Naive thymus-derived CD8-positive, alpha-beta T cell (primary cell): Measurements from ENCODE around the gene SFMBT1. TPM values are rescaled to one million over a fixed set of nuclear protein-coding genes. Genes with fewer than 3 reads are reported as not detected.

Experiments
- ATAC-seq, 2 donors: fragments of 150-1000 bp; cut with Tn5 transposase in 1 of 2; sonication (Bioruptor Pico), chemical (Tn5 transposase) in 1 of 2; 1 replicate in 1 of 2; 2 replicates in 1 of 2; pipeline ENCODE4 v1.10.0; 2021; ENCODE audit warnings: mild to moderate bottlenecking in 2 of 2, moderate library complexity in 2 of 2
- POLR2A ChIA-PET: fragments of 350-600 bp; sonication (Branson Sonifier 250); formaldehyde crosslinking; loops from one replicate; lab custom pipeline; 2021; ENCODE audit warnings: antibody characterized with exemption; lab: Charles Lee
- DNase-seq, 10 donors: peaks; one replicate each; pipeline versions ENCODE4 v3.0.0 to v3.0.0-alpha.2; 2020 to 2022
- H3K27ac Mint-ChIP-seq, 10 donors: one replicate each; pipeline ENCODE4 v1.8.0; 2020 to 2022; ENCODE audit warnings: mild to moderate bottlenecking in 10 of 10, mixed read lengths in 10 of 10, moderate library complexity in 4 of 10, inconsistent platforms in 1 of 10
- H3K27me3 Mint-ChIP-seq, 5 donors: one replicate each; pipeline ENCODE4 v1.8.0; 2021 to 2022; ENCODE audit warnings: mixed read lengths in 5 of 5
- H3K36me3 Mint-ChIP-seq, 3 donors: one replicate each; pipeline ENCODE4 v1.8.0; 2020 to 2022; ENCODE audit warnings: mixed read lengths in 3 of 3, mild to moderate bottlenecking in 2 of 3, inconsistent platforms in 1 of 3
- H3K4me1 Mint-ChIP-seq, 4 donors: one replicate each; pipeline ENCODE4 v1.8.0; 2021 to 2022; ENCODE audit warnings: mixed read lengths in 4 of 4
- H3K4me3 Mint-ChIP-seq, 10 donors: one replicate each; pipeline ENCODE4 v1.8.0; 2020 to 2022; ENCODE audit warnings: mild to moderate bottlenecking in 10 of 10, mixed read lengths in 10 of 10, moderate library complexity in 6 of 10, inconsistent platforms in 1 of 10
- H3K9me3 Mint-ChIP-seq, 9 donors: one replicate each; pipeline ENCODE4 v1.8.0; 2020 to 2022; ENCODE audit warnings: mixed read lengths in 9 of 9, mild to moderate bottlenecking in 3 of 9, inconsistent platforms in 1 of 9, moderate library complexity in 1 of 9
- polyA plus RNA-seq, 3 donors: library from polyadenylated mRNA; unstranded; fragments of 300-500 nt; fragmentation: Illumina TruSeq; gene quantifications; one replicate each; pipeline ENCODE4 v1.2.3, GENCODE V29; 2021
- total RNA-seq, 8 experiments: library from RNA in 2 of 8; stranded (reverse) in 2 of 8; gene quantifications; one replicate each; pipeline ENCODE4 v1.2.3 and lab custom pipeline; 2021 to 2026

The SFMBT1 gene
- total and polyA plus RNA-seq, 5 experiments from 2014 or later = 13.4 to 35.5 (median 29.7) TPM

DNA sequence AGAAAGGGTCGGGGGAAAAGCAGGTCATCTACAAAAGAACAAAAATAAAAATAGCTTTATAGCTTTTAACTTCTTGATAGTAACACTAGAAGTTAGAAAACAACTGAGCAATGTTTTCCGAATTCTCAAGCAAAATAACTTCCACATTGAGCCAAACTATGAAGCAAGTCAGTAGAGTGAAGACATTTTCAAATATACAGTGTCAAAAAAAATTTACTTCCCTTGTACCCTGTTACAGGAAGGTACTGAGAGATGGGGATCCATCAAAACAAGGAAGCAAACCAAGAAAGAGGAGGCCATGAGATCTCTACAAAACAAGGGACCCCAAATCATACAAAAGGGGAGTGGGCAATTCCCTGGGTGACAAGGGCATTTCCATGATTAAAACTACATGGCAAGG, 121.9 kb downstream of the SFMBT1 start:
- peaks cover 0 to 85% (median 20%) of the 10 kb centered on the region in 3 donors for H3K36me3 Mint-ChIP-seq
- no peak for ATAC-seq
- DNase-seq = no peak
- POLR2A ChIA-PET = no interaction called here
- H3K9me3 Mint-ChIP-seq = no peaks in the 10 kb centered on the region
- H3K27ac Mint-ChIP-seq = peak overlapping the region in 1 of 10 donors; percentile 76
- no peaks in the 10 kb centered on the region for H3K27me3 Mint-ChIP-seq
- peaks cover 0 to 12% (median 2%) of the 10 kb centered on the region in 4 donors for H3K4me1 Mint-ChIP-seq
- no peak overlapping the region for H3K4me3 Mint-ChIP-seq

DNA sequence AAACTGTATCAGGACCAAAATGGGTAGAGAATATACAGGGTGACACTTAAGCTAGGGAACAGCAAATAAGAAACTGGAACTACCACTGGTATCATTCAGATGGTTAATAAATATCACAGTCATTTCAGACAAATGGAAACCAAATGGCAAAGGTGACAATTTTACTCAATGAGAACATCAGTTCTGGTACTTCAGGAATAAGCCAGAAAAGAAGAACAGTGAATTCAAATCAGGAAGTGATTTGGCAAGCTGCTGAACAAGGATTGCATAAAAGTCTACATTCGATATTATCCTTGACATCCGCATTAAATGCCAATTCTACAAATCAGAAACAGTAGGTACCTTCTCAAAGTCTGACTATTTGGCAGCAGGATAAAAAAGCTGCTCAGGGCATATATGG, 125.0 kb downstream of the SFMBT1 start:
- H3K4me1 Mint-ChIP-seq = peaks cover 0 to 8% (median 1%) of the 10 kb centered on the region in 4 donors
- ATAC-seq (no peak), DNase-seq (no peak)
- H3K36me3 Mint-ChIP-seq = peaks cover 0 to 92% (median 17%) of the 10 kb centered on the region in 3 donors
- no peaks in the 10 kb centered on the region for H3K9me3 Mint-ChIP-seq
- H3K27me3 Mint-ChIP-seq = no peaks in the 10 kb centered on the region
- no peak overlapping the region for H3K4me3 Mint-ChIP-seq
- POLR2A ChIA-PET = no interaction called here
- H3K27ac Mint-ChIP-seq = no peak overlapping the region

DNA sequence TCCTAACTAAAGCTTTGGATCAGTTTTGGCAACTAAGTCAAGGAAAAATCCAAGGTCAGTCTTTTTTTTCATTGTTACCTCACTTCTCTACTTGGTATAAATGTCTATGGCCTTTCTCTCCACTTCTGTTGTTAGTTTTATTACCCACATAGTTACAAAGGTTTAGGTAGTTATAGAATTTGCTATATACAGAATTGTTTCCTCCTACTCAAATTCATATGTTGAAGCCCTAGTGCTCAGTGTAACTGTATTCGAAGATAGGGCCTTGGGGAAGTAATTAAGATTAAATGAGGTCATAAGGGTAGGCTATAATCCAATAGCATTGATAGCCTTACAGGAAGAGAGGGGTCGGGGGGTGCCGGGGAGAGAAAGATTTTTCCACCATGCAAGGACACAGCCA, 128.8 kb downstream of the SFMBT1 start:
- Mint-ChIP-seq H3K27ac (no peak overlapping the region), H3K4me3 (no peak overlapping the region), H3K27me3 (no peaks in the 10 kb centered on the region), H3K9me3 (no peaks in the 10 kb centered on the region), H3K36me3 (peaks cover 0 to 87% (median 12%) of the 10 kb centered on the region in 3 donors), H3K4me1 (peaks cover 0 to under 1% (median 0%) of the 10 kb centered on the region in 4 donors)
- POLR2A ChIA-PET = no interaction called here
- no peak for DNase-seq
- no peak for ATAC-seq

DNA sequence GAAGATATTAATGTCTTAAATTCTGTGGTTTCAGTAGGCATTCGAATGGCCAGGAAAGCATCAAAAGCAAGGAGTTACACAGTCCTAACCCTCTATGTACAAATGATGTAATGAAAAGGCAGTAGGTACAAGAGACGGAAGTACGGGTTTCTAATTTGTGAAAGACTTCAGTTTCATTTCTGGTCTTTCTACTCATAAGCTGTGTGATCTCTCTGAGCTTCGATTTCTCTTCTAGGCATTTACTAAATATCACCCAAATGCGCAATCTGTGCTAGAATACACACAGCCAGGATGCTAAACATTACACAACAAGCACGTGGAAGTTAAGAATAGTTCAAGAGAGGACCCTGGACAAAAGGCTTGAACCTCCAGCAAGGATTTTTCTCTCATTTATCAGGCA, 130.6 kb downstream of the SFMBT1 start:
- POLR2A ChIA-PET = no interaction called here
- H3K36me3 Mint-ChIP-seq = peaks cover 0 to 81% (median 12%) of the 10 kb centered on the region in 3 donors
- ATAC-seq (no peak), DNase-seq (no peak)
- peak overlapping the region in 1 of 10 donors; percentile 6 for H3K27ac Mint-ChIP-seq
- no peaks in the 10 kb centered on the region for H3K4me1 Mint-ChIP-seq
- no peaks in the 10 kb centered on the region for H3K9me3 Mint-ChIP-seq
- H3K27me3 Mint-ChIP-seq = no peaks in the 10 kb centered on the region
- no peak overlapping the region for H3K4me3 Mint-ChIP-seq

DNA sequence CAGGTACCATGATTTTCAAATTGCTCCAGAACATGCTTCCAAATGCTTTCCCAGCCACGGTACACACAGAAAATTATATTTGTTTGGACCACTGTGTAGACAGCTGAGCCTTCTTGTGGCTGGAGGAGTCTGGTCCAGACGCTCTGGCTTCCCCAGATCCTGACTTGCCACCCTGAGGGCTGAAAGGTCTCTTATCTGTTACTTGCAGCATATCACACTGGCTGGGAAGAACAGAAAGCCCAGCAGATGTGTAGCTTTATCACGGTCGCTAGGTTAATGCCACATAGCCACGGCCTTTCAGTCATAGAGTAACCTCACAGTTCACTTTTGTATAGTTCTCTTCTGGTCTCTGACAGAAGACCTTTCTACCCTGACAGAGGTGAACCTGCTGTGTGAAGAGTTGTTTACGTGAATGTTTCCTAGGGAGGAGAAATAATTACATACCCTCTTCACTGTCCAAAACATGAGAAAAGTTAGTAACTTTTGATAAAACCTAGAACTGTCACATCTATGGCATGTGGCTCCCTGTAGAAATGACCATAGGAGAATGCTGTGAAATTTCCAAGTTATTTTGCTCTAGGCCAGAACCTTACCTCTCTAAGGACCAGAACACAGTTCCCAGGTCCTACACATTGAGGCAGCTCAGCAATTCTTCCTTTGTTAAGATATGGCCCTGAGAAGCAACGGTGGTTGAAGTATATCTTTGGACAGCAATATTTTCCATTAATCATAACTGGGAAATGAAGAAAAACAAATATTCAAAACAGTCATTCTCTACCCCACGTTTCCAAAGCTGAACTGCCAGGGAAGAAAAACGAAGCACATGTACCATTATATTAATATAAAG, 132.8 kb downstream of the SFMBT1 start:
- Mint-ChIP-seq H3K36me3 (peaks cover 0 to 79% (median 10%) of the 10 kb centered on the region in 3 donors), H3K4me3 (no peak overlapping the region), H3K27ac (no peak overlapping the region), H3K4me1 (no peaks in the 10 kb centered on the region), H3K9me3 (no peaks in the 10 kb centered on the region), H3K27me3 (no peaks in the 10 kb centered on the region)
- POLR2A ChIA-PET = interaction anchor here (0.8 kb wide), 1 partner anchor 159 kb away, joined by 3 read pairs; no protein-coding TSS in a partner anchor
- DNase-seq (no peak), ATAC-seq (no peak)

DNA sequence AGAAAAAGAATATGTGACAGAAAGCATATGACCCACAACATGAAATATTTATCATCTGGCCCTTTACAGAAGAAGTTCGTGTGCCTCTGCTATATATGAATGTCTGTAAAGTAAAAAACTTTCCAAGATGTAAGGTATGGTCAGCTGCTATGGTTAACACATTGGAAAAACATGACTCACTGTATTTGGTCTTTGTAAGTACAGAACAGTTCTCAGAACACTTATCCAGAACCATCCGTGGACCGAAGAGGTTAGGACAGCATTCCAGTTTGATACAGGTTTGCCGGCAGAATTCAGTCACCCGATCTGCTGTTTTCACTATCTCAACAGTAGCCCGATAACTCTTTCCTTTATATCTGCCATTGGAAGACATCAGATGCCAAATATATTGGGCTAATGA, 135.1 kb downstream of the SFMBT1 start:
- Mint-ChIP-seq H3K27me3 (no peaks in the 10 kb centered on the region), H3K36me3 (peaks cover 0 to 79% (median 8%) of the 10 kb centered on the region in 3 donors), H3K27ac (peak overlapping the region in 2 of 10 donors; percentile 14 to 27), H3K4me3 (no peak overlapping the region), H3K9me3 (no peaks in the 10 kb centered on the region), H3K4me1 (no peaks in the 10 kb centered on the region)
- DNase-seq (no peak), ATAC-seq (no peak)
- POLR2A ChIA-PET = no interaction called here

DNA sequence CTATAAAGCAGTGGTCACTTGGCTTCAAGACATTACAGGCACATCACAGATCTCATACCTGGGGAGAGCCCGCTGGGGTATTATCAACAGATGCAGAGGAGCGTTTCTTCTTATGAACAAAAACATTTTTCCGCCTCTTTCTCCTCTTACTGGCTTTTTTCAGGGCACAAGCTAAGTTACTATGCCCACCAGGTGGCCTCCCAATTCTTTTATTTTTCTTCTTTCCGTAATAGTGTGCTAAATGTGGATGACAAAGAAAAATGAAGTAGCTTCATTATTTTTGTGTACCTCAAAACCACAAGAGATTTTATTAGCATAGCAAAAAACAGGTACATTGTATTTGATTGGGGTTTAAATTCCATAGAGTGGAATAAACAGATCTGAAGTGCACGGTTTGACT, 138.4 kb downstream of the SFMBT1 start:
- H3K36me3 Mint-ChIP-seq = peaks cover 0 to 85% (median 13%) of the 10 kb centered on the region in 3 donors
- peak in 1 of 10 donors; percentile 12 for DNase-seq
- H3K27ac Mint-ChIP-seq = peak overlapping the region in 1 of 10 donors; percentile 24
- ATAC-seq = no peak
- no peaks in the 10 kb centered on the region for H3K9me3 Mint-ChIP-seq
- POLR2A ChIA-PET = no interaction called here
- no peaks in the 10 kb centered on the region for H3K27me3 Mint-ChIP-seq
- no peak overlapping the region for H3K4me3 Mint-ChIP-seq
- no peaks in the 10 kb centered on the region for H3K4me1 Mint-ChIP-seq

DNA sequence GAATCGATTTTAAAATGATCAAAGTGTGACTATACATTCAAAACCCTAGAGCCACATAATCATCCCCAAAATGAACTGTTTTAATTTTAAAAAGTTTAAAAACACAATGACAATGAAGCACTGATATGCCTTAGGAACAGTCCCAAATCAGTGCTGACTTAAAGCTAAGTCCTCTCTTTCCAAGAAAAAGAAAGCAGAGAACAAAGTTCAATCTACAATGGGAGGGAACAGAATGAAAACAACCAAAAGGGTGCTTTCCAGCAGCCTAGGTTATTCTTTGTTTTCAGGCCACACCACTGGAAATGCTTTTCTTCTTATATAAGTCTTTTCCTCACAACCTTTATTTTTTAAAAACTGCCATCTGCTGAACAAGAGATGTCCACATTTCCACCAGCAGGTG, 141.3 kb downstream of the SFMBT1 start:
- POLR2A ChIA-PET = interaction anchor here (1.3 kb wide), 1 partner anchor 141 kb away, joined by 3 read pairs; no protein-coding TSS in a partner anchor
- H3K4me3 Mint-ChIP-seq = no peak overlapping the region
- peaks cover 0 to 64% (median 8%) of the 10 kb centered on the region in 3 donors for H3K36me3 Mint-ChIP-seq
- H3K27me3 Mint-ChIP-seq = no peaks in the 10 kb centered on the region
- no peaks in the 10 kb centered on the region for H3K4me1 Mint-ChIP-seq
- no peak for ATAC-seq
- DNase-seq = no peak
- peak overlapping the region in 2 of 10 donors; percentile 78 to 80 for H3K27ac Mint-ChIP-seq
- H3K9me3 Mint-ChIP-seq = no peaks in the 10 kb centered on the region

DNA sequence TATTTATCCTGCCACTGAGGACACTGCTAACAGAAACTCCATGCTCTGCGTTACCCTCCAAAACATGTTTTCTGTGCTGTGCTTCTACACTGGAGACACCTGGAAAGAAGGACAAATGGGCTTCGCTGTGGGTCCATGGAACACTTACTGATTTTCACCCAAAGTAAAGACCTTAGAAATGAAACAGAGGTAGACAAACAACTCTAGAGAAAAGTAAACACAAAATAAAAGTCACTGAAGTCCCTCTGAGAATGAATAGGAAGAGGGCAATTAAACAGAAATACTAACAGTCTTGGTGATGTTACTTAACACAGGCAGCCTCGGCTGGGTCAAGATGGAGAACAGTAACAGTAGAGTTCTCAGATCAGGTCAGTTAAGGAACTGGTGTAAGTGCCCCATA, 141.9 kb downstream of the SFMBT1 start:
- DNase-seq (no peak), ATAC-seq (no peak)
- Mint-ChIP-seq H3K4me1 (no peaks in the 10 kb centered on the region), H3K9me3 (no peaks in the 10 kb centered on the region), H3K27ac (no peak overlapping the region), H3K4me3 (no peak overlapping the region), H3K36me3 (peaks cover 0 to 58% (median 8%) of the 10 kb centered on the region in 3 donors), H3K27me3 (no peaks in the 10 kb centered on the region)
- POLR2A ChIA-PET = no interaction called here

DNA sequence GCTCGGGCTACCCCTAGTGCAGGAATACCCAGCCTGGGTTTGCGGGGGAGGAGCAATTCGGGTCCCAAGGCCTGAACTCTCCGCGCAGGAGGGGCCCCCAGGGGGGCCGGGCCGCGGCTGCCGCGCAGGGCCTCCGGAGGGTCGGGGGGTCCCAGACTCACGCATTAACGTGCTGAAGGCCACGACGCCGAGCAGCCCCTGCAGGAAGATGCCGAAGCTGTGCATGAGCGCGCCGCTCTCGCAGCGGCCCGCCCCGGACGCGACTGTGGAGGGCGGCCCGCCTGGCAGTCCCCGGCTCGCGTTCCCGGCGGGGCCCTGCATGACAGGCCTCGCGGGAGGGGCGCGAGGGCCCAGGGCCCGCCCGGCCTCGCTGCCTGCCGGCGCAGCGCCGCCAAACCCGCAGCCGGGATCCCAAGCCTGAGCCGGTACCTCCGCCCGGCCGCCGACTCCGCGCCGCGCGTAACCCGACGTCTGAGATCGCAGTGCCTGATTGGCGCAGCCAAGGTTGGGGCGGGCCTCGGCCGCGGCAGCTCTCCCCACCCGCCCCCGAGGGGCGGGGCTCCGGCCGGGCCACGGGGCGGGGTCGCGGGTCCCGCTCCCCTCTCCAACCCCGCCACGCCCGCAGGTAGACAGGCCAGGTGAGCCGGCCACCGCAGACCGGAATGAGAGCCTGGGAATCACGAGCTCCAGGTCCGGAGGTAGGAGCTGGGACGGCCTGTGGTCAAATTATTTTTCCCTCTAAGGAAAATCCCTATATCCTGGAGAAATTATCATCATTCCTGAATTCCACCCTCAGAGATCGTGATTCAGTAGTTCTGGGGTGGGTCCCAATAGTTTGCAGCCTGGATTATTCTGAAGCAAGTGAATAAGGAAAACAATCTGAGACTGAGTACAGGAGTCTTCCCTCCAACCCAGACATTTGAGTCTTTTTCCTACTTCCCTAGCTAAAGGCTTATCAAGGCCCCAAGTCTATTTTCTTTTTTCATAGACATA, 148.4 kb downstream of the SFMBT1 start, which contains the start of gene STIMATE:
TSS of gene STIMATE (minus strand) at position 419 of the 993 bp plus-strand sequence. CDS start at position 321, 98 bp downstream.
- DNase-seq = peak; percentile 78 to 88 (median 84)
- Mint-ChIP-seq H3K4me1 (peaks cover 18 to 49% (median 46%) of the 10 kb centered on the region in 4 donors), H3K27ac (peak within 1 kb of the TSS; percentile 74 to 95 (median 86)), H3K9me3 (no peaks in the 10 kb centered on the region), H3K4me3 (peak within 1 kb of the TSS; percentile 83 to 98 (median 95)), H3K36me3 (peaks cover 0 to 9% (median 0%) of the 10 kb centered on the region in 3 donors), H3K27me3 (no peaks in the 10 kb centered on the region)
- peak; percentile 95 to 97 for ATAC-seq
- POLR2A ChIA-PET = interaction anchor here (0.6 to 1.8 kb wide), 4 partner anchors 10 to 290 kb away, joined by 3 to 6 read pairs (median 4); partner anchors contain the start of gene SFMBT1

DNA sequence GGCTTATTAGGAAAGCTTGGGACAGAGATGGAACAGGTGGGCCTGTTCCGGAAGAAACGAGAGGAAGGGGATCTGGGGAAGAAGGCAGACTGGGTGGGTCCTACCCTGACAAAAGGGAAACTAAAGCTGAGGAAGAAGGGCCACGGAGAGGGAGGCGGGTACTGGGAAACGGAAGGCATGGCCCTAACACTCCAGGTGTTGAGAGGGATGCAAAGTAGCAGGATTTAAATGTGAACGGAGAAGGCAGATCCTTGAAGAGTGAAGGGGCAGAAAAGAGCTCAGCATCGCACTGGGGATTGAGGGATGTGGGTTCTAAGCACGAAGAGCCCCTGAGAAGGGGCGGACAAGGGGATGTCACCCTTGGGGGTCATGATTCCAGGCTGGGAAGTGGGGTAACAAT, 149.3 kb downstream of the SFMBT1 start:
- Mint-ChIP-seq H3K9me3 (no peaks in the 10 kb centered on the region), H3K36me3 (peaks cover 0 to 9% (median 0%) of the 10 kb centered on the region in 3 donors), H3K27ac (peak overlapping the region; percentile 74 to 95 (median 86)), H3K27me3 (no peaks in the 10 kb centered on the region), H3K4me3 (peak overlapping the region; percentile 83 to 98 (median 95)), H3K4me1 (peaks cover 18 to 57% (median 51%) of the 10 kb centered on the region in 4 donors)
- no peak for DNase-seq
- ATAC-seq = no peak
- POLR2A ChIA-PET = interaction anchor here (1.4 to 1.8 kb wide), 3 partner anchors 9 to 149 kb away, joined by 3 to 6 read pairs (median 3); partner anchors contain the start of gene SFMBT1

DNA sequence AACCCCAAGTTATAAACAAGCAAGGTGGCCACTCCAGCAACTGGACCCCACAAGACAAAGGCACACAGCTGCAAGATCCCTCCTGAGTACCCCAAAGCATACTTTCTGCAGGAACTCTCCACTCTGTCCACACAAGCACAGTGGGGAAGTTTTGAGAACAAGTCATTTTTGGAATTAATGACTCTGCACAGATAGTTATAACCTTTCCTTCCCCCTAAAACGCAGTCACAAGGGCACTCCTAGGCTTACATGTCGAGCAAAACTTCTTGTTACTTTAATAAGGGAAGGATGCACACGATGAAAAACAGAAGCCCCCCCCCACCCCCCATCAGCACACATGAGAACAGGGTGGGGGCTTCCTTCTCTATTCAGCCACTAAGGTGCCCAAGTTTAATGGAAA, 149.7 kb downstream of the SFMBT1 start:
- POLR2A ChIA-PET = interaction anchor here (1.4 to 1.8 kb wide), 2 partner anchors 36 to 149 kb away, joined by 3 to 6 read pairs; partner anchors contain the start of gene SFMBT1
- H3K4me3 Mint-ChIP-seq = peak overlapping the region; percentile 83 to 98 (median 95)
- DNase-seq (no peak), ATAC-seq (no peak)
- peak overlapping the region in 8 of 10 donors; percentile 74 to 95 (median 86) for H3K27ac Mint-ChIP-seq
- peaks cover 0 to 9% (median 0%) of the 10 kb centered on the region in 3 donors for H3K36me3 Mint-ChIP-seq
- no peaks in the 10 kb centered on the region for H3K9me3 Mint-ChIP-seq
- no peaks in the 10 kb centered on the region for H3K27me3 Mint-ChIP-seq
- peaks cover 18 to 61% (median 51%) of the 10 kb centered on the region in 4 donors for H3K4me1 Mint-ChIP-seq
